HG02885 (cell line): ENCODE data around the gene CELF1.

ENCODE experiments used
- ATAC-seq: cut with Tn5 transposase; IDR thresholded peaks from one replicate; pipeline ENCODE4 v1.9.1; 2021; ENCODE audit warnings: mild to moderate bottlenecking; ENCODE audit not compliant: unreplicated experiment, poor library complexity

The CELF1 gene

DNA sequence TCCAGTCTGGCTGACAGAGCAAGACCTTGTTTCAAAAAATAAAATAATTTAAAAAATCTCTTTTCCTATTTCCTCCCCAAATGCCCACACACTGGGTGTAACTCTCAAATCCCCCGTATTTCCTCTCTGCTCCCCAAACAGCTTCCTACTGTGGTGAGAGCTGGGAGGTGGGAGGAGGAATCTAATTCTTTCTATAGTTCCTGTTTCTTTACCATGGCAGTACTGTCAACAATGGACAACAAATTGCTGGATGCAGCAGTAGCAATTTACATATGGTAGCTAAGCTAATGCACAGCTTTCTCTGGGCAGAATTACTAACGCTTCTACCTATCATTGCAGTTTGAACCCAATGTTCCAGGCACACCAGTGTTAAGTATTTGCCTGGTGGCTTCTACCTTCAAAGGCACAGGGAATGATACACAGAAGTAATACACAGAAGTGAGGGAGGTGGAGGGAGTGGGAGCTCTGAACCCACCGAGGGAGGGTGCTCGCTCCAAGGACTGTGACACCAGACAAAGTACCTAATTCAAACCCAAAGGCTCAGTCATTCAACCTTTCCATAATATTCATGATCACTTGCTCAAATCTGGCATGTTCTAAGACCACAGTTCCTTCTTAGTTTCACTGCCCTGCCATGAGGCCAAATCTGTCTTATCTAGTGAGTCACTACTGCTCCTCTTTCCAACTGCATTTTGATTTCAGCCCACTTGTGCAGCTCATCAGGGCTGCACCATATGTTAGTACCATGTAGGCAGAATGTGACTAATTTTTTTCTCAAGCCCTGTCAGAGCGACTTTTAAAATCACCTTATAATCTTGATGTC, 37.9 kb downstream of the CELF1 start:
- ATAC-seq: peak; percentile 53

DNA sequence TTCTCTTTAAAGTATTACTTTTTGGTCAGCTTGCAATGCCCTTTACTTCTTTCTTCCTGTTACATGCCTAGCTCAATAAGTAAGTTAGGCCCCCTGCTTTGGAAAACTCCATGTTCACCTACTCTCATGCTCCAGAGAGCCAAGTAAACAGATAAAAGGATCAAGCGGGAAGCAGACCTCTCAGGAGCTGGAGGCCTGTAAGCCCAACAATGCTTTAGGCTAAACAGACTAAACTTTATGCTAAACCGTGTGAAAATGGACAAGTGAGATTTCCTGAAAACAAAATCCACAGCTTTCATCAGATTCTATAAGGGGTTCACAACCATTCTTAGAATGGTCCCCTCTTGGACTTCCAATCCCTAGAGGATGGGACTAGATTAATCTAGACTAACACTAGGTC, 40.2 kb downstream of the CELF1 start:
- no peak for ATAC-seq

DNA sequence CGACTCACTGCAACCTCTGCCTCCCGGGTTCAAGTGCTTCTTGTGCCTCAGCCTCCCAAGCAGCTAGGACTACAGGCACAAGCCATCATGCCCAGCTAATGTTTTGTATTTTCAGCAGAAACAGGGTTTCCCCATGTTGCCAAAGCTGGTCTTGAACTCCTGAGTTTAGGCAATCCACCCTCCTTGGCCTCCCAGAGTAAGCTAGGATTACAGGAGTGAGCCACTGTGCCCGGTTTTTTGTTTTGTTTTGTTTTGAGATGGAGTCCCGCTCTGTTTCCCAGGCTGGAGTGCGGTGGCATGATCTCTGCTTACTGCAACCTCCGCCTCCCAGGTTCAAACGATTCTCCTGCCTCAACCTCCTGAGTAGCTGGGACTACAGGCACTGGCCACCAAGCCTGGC, 41.0 kb downstream of the CELF1 start:
- no peak for ATAC-seq

- no peak for ATAC-seq
Measured at GRCh38 chr11:47510209-47510608, 42.7 kb downstream of the CELF1 start.

DNA sequence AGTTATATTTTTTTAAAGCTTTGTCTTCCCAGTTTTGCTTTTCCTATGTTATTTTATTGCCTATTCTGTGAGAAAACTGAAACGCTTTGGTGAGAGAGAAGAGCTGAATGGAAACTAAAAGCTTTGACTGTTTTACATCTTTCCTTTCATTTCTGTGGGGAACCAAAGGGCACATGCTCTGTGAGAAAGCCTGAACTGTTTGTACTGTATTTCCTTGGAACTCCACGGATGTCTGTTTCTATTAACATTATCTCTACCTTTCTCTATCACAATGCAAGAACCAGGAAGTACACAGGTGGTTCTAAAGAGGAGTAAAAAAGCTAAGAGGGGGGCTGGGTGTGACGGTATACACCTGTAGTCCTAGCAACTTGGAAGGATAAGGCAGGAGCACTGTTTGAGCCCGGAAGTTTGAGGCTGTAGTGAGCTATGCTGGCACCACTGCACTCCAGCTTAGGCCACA, 43.8 kb downstream of the CELF1 start:
- ATAC-seq: no peak

GRCh38 chr11:47508240-47508957, 44.5 kb downstream of the CELF1 start:
- ATAC-seq: no peak

DNA sequence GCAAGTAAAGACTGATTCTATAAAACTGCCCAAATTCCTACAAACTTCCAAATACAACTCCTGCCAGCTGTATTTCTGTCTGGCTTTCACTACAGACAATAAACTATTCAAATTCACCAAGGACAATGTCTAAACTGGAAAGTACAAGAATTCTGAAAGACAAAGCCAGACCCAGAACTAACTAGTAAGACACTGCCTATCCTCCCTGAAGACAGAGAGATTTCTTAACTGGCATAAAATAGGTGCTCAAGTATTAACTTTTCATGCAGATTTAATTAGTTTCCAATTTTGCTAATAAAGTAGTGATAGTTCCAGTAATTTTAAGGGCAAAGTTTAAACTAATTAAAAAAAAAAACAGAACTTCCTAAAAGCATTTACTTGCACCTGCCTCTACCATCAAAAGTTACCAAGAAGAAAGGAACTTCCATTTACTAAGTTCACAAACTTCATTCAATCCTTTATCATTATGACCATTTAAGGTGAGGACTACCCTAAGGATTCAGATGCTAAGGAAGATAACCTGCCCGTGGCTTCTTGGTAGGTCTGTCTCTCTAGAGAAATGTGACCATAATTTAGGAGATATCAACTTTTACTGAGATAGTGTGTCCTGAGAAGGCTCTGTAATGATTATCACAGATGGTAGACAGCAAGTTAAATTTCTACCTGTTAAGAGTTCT, 45.2 kb downstream of the CELF1 start:
- no peak for ATAC-seq

- ATAC-seq: no peak
Measured at GRCh38 chr11:47506795-47507562, 46.0 kb downstream of the CELF1 start.

DNA sequence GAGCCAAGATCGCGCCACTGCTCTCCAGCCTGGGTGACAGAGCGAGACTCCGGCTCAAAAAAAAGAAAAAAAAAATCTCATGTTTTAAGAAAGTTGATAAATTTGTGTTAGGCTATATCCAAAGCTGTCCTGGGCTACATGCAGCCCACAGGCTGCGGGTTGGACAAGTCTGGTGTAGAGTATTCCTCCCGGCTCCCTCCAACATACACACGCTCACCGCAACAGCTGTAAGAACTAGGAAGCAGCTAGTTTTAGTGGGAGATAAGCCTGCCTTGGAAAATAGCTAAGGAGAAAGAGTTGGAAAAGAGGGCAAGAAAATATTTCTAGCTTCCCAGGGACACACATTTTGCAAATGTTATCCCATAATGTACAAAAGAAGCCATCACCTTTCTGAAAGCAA, 46.6 kb downstream of the CELF1 start:
- no peak for ATAC-seq

GRCh38 chr11:47504910-47505309, 48.0 kb downstream of the CELF1 start:
- ATAC-seq: no peak

- ATAC-seq: no peak
Measured at GRCh38 chr11:47503227-47503626, 49.7 kb downstream of the CELF1 start.

DNA sequence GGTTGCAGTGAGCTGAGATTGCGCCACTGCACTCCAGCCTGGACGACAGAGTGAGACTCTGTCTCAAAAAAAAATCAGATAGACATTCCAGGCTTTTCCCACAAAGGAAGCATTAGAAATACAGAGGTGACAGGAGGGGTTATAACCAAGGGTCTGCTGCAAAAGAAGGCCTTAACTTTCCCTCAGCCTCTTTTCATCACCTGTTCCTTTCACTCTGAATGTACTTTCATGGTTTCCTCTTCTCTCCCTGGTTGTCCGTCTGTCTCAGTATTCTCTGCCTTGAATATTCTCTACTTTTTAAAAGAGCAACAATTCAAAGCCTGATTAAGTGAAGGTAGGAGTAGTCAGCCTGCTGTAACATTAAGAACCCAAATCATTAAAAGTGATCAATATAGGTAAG, 50.2 kb downstream of the CELF1 start:
- no peak for ATAC-seq

DNA sequence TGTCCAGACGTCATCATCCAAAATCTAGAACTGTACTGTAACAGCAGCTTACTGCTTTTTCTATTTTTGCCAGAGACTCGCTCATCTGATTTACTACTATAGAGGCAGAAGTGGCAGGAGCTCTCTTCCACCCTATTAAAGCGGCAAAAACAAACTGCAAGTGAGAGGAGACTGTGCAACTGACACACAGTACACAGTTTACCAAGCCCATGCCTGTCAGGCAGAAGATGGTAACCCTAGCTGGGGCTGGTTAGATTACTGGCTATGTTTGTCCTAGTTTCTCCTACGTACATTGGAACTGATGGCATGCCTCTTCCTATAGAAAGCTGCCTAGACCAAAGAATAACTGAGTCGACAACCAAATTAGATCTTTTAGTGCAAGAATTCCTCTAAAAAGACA, 51.8 kb downstream of the CELF1 start:
- ATAC-seq: no peak

- no peak for ATAC-seq
Measured at GRCh38 chr11:47500121-47500520, 52.8 kb downstream of the CELF1 start.

- no peak for ATAC-seq
Measured at GRCh38 chr11:47499614-47500013, 53.3 kb downstream of the CELF1 start.

DNA sequence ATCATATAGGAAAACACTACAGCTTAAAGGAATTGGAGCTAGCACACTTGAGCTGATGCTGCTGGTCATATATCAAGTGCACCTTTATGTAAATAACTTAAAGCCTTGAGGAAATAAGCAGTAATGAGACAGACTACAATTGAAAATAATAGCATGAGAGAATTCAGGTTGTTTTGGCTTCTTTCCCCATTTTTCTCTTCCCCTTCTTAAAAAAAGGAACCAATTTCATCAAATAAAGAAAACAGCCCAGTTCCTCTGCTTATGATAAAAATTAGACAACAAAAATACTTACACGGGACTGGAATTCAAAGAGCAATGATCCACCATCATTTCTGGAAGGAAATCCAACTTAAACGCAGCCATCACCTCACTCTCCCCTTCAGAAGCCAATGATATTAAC, 53.8 kb downstream of the CELF1 start:
- ATAC-seq: no peak

- no peak for ATAC-seq
Measured at GRCh38 chr11:47498584-47499152, 54.3 kb downstream of the CELF1 start.

GRCh38 chr11:47498149-47498548, 54.8 kb downstream of the CELF1 start:
- ATAC-seq: no peak

- no peak for ATAC-seq
Measured at GRCh38 chr11:47496808-47497207, 56.1 kb downstream of the CELF1 start.

GRCh38 chr11:47495856-47496217, 57.1 kb downstream of the CELF1 start:
- ATAC-seq: no peak
